GM18907 (cell line): ENCODE results near the gene KCMF1.

Source experiments
- ATAC-seq: cut with Tn5 transposase; IDR thresholded peaks from one replicate; pipeline ENCODE4 v1.9.1; 2021; ENCODE audit warnings: mild to moderate bottlenecking, moderate library complexity; ENCODE audit not compliant: unreplicated experiment

KCMF1 gene

DNA sequence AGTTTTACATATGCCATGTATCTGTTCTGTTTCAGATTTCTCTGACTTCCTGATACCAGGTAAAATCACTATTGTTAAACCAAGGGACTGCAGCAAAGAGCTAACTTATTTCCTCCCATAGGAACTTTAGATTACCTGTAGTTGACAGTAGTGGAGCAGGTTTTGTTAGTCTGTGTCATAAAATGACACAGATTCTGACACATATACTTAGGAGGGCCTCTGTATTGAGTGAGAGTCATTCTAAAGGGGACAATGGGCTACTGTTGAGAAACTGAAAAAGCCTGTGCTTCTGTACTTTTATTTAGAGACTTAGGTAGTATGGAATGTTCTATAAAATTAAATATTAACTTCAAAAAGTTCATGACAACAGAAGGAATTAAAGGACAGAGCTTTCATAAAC is 48.2 kb downstream of the KCMF1 start:
- ATAC-seq = no peak

DNA sequence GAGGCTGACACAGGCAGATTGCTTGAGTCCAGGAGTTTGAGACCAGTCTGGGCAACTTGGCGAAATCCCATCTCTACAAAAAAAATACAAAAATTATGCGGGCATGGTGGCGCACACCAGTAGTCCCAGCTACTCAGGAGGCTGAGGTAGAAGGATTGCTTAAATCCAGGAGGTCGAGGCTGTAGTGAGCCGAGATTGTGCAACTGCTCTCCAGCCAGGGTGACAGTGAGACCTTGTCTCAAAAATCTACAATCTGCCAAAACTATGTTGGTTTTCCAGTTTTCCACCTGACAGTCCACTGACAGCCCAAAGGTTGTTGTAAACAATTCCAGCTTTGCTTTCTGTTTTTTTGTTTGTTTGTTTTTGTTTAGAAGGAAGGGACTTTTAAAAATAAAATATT is 51.3 kb downstream of the KCMF1 start:
- ATAC-seq = no peak

DNA sequence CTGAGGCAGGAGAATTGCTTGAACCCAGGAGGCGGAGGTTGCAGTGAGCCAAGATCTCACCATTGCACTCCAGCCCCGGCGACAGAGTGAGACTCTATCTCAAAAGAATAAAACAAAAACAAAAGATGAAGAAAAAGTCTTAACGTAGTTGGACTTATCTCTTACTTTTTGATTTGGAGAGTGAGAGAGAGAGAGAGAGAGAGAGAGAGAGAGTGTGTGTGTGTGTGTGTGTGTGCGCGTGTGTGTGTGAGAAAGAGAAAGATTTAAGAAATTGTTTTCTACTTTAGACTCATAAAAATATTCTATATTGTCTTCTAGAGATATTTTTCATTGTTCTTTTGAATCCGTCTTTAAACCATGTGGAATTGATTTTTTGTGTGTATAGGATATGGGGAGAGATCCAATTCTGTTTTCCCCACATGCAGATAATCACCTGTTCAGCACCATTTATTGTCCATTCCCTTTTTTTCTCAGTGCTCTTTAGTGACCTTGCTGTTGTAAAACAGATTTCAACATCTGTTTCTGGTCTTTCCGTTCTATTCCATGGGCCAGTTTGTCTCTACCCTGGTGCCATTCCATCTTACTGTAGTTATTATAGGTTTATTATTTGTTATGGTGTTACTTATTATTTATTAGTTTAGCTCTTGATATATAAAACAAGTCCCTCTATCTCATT is 53.5 kb downstream of the KCMF1 start:
- ATAC-seq = no peak

DNA sequence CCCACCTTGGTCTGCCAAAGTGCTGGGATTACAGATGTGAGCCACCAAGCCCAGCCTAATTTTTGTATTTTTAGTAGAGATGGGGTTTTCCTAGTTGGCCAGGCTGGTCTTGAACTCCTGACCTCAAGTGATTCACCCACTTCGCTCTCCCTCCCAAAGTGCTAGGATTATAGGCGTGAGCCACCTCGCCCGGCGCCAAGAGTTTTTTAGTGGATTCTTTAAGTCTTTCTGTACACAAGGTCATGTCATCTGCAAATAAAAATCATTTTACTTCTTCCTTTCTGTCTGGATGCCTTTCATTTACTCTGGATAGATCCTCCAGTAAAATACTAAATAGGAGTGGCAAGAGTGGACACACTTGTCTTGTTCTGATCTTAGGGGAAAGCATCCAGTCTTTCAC is 61.7 kb downstream of the KCMF1 start:
- ATAC-seq = no peak

DNA sequence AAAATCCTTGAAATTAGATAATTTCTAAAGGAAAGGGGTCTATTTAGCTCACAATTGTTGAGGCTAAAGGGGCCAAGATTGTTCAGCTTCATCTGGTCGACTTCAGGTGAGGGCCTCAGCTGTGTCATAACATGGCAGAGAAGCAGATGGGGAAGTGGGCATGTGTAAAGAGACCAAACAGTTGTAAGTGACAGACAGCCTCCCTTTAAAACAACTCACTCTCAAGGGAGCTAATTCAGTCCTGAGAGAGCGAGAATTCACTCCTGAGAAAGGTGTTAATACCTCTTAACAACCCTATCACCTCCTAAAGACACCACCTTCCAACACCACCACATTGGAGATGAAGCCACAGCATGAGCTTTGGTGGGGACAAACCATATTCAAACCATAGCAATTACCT is 62.4 kb downstream of the KCMF1 start:
- no peak for ATAC-seq

DNA sequence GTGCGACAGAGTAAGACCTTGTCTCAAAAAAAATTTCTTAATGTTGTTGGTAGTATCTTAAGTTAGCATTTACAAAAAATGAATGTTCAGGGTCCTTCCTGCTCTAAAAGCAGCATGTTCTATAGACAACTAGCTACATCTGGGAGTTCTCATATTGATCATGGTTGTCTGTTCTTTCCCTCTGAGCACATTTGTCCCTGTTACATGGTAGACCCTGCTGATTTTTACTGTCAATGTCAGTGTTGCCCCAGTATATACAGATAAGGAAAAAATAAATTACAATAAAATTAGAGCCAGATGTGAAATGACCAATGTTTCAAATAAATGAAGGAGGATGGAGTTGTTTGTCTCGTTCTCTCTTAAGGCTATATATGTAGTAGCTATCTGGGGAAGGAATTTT is 63.2 kb downstream of the KCMF1 start:
- no peak for ATAC-seq

DNA sequence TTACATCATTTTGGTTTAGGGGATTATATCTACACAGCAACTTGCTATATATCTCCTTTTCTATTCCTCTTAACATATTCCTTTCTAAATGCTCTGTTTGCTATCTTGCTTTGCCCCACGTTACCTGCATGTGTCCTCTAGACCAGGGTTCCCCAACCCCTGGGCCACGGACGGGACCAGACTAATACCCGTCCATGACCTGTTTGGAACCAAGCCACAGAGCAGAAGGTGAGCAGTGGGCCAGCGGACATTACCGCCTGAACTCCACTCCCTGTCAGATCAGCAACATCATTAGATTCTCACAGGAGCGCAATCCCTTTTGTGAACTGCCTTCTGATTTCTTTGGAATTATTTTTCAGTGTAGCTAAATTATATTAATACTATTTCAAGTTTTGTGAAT is 66.7 kb downstream of the KCMF1 start:
- no peak for ATAC-seq

DNA sequence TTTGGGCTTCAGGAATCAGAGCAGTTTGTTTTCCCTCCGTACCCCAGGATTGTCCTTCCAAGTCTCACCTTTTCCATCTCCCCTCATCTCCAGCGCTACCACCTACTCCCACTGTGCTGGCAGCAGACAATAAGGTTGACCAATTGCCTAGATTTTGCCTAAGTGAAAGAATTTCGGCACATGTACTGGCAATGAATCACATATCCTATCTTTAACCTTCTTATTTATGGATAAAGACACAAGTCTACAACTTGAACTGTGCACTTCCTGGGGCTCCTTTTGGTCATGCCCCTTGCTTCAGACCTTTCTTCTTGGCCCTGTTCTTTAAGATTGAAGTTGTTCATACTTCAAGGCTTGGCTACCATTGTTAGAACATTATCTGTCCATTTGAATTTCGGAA is 71.4 kb downstream of the KCMF1 start:
- no peak for ATAC-seq

DNA sequence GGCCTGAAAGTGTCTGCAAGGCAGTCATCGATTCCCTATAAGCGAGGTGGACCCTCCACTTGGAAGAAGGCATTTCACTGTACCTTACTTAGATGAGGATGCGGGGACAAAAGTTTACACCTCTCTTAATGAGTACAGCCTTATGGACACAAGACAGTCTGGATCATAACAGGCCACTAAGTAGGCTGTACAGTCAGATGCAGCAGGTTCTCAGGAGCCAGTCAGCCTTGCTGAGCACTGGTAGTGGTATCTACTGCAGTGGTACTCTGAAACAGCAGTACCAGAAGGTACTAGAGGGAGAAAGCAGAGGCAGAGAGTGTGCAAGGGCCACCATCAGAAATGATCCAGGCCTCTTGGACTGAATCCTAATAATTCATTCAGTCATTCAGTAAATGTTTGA is 77.6 kb downstream of the KCMF1 start:
- no peak for ATAC-seq

DNA sequence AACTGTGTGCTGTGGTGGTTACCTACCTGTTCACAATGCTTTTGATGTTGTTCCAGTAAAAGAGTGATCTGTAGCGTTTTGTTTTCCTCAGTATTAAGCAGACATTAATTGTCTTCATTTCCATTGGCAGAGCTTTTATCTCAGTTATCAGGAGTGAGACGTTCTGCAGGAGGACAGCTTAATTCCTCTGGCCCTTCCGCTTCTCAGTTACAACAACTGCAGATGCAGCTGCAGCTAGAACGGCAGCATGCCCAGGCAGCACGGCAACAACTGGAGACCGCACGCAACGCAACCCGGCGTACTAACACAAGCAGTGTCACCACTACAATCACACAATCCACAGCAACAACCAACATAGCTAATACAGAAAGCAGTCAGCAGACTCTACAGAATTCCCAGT is 78.3 kb downstream of the KCMF1 start:
- ATAC-seq = no peak

DNA sequence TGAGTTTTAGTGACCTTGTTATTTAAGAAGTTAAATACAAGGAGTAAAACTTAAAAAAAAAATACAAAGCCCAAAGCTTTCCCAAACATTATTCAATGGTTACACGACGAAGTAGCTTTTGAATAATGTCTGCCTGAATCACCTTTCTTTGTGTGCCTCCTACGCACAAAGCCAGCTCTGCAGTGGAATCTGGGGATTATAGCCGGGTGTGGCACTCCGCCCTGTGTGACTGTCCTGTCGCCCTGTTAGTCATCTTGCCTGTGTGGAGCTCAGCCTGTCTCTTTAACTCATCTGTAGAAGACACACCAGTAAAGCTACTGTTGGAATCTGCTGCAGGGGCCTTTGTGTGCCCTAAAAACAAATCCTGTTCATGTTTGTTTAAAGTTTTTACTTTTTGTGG is 82.8 kb downstream of the KCMF1 start:
- ATAC-seq = no peak

DNA sequence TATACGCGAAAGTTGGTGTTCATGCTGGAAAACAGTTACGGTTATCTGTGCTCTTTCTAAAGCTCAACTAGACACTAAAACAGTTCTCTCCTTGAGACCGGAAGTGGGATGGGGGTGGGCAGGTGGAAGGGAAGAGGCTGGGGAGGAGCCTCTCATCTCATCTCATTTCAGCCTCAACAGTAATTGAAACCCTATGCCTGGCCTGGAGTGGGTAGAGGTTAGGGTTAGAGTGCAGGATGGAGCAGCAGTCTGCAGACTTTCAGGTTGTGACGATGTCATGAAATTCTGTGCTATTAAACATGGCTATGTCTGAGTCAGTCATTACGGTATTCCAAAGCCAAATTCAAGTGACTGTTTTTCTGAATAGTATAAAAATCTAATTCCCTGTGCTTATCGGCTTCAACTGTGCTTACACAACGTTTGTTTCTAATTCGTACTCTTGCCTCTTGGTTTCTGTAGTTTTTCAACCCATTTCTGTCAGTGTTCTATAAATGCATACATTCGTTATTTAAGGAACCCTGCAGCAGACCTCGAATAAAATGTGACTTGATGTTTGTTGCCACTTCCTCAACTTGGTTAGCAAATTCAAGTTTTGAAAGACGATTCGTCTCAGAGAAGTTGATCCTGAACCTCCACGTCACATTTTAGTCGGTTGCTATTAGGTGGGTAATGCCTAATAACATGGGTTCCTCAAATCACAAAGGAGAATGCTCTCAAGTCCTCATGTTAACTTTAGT is 86.4 kb downstream of the KCMF1 start:
- no peak for ATAC-seq

DNA sequence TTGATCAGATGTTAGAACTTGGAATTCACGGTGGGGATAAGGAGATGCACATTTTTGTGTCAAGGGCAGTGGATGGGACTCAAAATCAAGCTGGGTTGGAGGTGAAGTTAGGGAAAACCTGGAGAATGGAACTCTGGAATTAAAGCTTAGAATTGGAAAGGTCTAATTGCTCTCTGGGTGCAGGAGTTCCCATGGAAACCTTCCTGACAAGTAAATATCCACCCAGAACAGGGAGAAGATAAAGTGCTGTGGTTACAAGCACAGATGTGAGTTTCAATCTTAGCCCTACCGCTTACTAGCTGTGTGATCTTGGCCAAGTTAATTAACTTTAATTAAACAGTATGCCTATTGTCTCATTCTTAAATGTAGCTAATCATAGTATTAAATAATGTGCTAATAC is 90.9 kb downstream of the KCMF1 start:
- ATAC-seq = no peak

DNA sequence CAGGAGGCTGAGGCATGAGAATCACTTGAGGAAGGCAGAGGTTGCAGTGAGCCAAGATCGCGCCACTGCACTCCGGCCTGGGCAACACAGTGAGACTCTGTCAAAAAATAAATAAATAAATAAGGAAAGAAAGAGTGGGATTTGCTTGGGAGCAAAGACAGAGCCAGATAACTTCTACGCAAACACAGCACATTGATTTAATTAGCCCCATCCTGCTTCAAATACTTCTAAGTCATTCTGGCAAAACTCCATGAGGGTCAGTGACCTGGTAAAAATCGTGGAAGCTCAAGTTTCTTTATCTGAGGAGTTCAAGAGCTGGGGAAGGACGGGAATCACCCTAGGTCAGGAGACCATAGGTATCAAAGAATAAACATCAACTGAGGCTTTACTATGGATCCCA is 91.6 kb downstream of the KCMF1 start:
- no peak for ATAC-seq

DNA sequence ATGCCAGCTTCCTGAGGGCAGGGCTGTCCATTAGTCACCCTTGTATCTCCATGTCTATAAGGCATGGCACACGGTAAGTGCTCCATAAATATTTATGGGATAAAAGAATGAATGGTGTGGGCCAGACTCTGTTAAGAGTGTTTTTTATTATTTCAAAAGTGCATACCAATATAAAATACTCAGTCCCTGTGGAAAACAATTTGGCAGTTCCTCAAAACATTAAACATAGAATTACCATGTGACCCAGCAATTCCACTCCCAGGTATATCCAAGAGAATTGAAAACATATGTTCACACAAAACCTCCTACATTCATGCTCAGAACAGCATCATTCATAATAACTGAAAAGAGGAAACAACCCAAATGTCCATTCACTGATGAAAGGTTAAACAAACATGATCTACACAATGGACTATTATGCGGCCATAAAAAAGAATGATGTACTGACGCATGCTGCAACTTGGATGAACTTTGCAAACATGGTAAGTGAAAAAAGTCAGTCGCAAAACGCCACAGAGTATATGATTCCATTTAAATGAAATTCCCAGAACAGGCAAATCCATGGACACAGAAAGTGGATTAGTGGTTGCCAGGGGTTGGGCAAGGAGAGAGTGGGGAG is 93.1 kb downstream of the KCMF1 start:
- ATAC-seq = no peak

DNA sequence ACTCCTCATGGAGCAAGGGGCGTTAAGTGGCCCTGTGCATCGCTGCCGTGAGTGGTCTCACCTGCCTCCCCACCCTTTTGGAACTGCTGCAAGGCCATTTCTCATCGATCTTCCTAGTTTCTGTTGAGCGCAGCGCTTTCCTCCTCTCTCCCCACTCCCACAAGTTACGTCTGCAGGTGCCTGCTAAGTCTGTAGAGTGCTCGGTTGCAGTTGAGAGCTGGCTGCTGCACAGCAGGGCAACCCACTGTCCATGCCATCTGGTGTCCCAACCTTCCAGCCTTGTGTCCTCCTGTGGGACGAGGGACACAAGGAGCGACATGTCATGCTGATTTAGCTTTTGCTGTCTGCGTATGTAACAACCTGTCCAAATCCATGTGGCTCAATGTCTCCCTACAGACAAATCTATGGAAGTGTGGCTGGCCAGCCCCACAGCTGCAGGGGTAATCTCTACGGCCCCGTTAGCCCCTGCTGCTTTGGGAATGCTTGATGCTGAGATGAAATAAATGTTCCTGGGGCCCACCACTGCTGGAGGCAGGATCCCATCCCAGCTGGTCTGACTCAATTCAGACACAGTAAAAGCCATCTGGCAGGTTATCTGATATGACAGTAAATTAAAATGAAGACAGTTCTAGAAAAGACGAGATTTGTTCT is 94.1 kb downstream of the KCMF1 start:
- no peak for ATAC-seq

DNA sequence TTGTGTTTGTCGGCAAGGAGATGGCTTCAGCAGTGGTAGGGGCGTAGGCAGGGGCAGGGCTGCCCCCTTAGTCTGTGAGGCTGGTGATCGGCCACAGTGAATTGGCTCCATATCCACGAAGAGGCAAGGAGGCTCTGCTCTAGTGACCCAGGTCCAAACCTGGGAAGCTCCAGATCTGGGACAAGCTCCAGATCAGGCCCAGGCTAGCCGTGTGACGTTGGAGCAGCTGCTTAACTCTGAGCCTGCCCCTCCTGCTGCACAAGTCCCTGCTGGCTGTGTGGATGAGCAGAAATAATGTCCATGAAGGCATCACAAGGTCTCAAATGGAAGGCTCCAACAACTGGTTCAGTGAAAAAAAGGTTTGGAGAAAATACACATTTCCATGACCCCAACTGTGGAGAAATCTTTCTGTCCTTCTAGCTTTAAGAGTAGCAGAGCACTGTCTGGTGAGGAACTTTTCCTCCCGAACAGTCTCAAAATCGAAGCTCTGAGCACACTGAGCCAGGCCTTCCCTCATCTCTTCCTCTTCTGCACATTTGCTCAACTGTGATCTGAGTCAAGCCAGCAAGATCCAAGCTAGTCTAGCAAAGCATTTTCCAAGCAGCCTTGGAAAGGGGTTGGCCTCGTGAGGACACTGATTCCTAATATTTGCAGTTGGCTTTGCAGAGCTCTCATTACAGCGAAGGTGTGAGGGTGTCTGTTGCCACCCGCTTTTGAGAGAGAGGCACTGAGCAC is 95.2 kb downstream of the KCMF1 start:
- ATAC-seq = no peak

DNA sequence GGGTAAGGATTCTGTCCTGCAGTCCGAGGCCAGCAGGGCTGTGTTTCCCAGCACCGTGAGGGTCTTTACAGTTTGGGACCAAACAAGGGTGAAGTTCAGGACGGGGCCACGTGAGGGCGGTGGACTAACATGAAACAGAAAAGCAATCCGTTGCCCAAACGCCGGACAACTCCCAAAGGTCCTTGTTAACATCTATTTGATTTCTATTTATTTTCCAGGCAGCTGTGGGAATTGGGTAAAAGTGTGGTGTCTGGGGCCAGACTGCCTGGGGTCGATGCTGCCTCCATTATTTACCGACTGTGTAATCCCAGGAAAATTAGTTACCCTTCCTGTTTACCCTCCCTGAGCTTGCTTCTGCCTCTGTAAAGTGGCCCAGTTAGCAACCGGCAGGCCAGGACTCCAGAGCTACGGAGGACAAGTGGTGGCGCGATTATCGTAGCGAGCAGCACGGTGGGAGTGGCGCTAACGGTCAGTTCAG is 96.0 kb downstream of the KCMF1 start:
- peak; percentile 71 for ATAC-seq

DNA sequence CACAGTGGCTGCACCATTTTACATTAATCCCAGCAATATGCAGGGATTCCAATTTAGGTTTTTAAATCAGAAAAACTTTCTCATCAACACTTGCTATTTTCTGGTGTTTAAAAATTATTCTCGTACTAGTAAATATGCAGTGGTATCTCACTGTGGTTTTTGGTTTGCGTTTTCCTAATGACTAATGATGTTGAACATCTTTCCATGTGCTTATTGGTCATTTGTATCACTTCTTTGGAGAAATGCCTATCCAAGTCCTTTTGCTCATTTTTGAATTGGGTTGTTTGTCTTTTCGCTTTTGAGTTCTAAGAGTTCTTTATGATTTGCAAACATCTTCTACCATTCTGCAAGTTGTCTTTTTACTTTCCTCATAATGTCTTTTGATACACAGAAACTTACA is 100.1 kb downstream of the KCMF1 start:
- ATAC-seq = no peak

DNA sequence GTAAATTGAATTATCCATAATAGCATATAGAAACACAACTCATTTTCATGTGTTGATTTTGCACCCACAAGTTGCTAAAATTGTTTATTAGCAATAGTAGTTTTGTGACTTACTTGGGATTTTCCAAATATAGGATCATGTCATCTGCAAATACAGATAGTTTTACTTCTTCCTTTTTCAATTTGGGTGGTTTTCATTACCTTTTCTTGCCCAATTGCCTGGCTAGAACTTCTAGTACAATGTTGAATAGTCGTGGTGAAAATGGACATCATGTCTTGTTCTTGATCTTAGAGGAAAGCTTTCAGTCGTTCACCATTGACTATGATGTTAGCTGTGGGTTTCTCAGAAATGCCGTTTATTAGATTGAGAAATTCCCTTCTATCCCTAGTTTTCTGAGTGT is 102.1 kb downstream of the KCMF1 start:
- no peak for ATAC-seq

DNA sequence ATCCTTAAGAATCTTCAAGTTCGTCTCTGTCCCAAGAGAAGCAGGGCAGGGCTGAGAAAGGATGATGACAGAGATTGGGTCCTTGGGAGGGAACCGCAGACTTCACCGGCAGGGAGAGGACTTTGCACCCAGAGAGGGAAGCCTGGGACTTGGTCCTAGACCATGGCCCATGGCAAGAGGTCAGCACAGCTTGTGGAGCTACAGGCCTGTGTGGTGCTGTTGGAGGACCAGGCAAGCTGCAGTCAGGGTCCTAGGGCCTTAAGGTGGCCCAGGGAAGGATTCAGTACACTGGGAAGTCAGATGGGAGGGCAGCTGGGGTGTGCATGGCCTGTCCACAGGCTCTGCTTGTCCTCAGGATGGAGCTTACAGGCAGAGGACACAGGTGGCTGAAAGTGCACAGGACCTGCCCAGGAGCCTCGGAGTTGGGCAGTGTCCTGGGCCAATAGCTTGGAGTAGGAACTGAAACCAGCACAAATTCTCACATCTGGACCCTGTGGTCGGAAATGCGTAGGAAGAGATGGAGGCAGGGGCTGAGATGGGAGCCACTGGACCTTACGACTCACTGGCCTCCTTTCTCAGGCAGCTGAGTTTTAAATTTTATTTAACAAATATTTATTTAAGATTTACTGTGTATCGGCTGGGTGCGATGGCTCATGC is 105.8 kb downstream of the KCMF1 start:
- no peak for ATAC-seq
